ENCODE data around the gene ADAMTS1.

ADAMTS1 gene

GRCh38 chr21:26842974-26843932, 2.0 kb downstream of the ADAMTS1 start:
- Histone ChIP-seq H3K4me3 (ENCODE audit: insufficient read depth, low read length, poor library complexity, severe bottlenecking) (no peak overlapping the region), H4K20me1 (ENCODE audit: low read depth, low read length) (no peaks in the 10 kb centered on the region), H2AFZ (ENCODE audit: low read depth, low read length, severe bottlenecking) (no peak overlapping the region), H3K27ac (ENCODE audit: low read depth, low read length) (no peak overlapping the region), H3K9ac (ENCODE audit: low read length) (no peak overlapping the region), H3K9me3 (ENCODE audit: insufficient read depth, low read length) (no peaks in the 10 kb centered on the region), H3F3A (ENCODE audit: insufficient read depth) (no peaks in the 10 kb centered on the region), H3K4me2 (ENCODE audit: low read depth, low read length, poor library complexity, severe bottlenecking) (no peak overlapping the region), H3K79me2 (ENCODE audit: insufficient read depth, low read length) (no peaks in the 10 kb centered on the region), H3K36me3 (ENCODE audit: low read length) (no peaks in the 10 kb centered on the region), H3K9me2 (replicated peaks; ENCODE audit: insufficient read depth, low read length) (no peaks in the 10 kb centered on the region), H3K27me3 (ENCODE audit: low read length) (no peaks in the 10 kb centered on the region)
- TF ChIP-seq CTCF (IDR thresholded peaks at IDR 0.05; ENCODE audit: insufficient read depth, low read length, poor library complexity, severe bottlenecking) (no peak), EZH2phosphoT487 (conservative IDR thresholded peaks at IDR 0.05; ENCODE audit: low read length) (no peak)

GRCh38 chr21:26842300-26842699, 2.9 kb downstream of the ADAMTS1 start:
- Histone ChIP-seq H3F3A (ENCODE audit: insufficient read depth) (no peaks in the 10 kb centered on the region), H3K79me2 (ENCODE audit: insufficient read depth, low read length) (no peaks in the 10 kb centered on the region), H3K36me3 (ENCODE audit: low read length) (no peaks in the 10 kb centered on the region), H3K4me2 (ENCODE audit: low read depth, low read length, poor library complexity, severe bottlenecking) (no peak overlapping the region), H3K9me3 (ENCODE audit: insufficient read depth, low read length) (no peaks in the 10 kb centered on the region), H3K27me3 (ENCODE audit: low read length) (no peaks in the 10 kb centered on the region), H4K20me1 (ENCODE audit: low read depth, low read length) (no peaks in the 10 kb centered on the region), H2AFZ (ENCODE audit: low read depth, low read length, severe bottlenecking) (no peak overlapping the region), H3K4me3 (ENCODE audit: insufficient read depth, low read length, poor library complexity, severe bottlenecking) (no peak overlapping the region), H3K27ac (ENCODE audit: low read depth, low read length) (no peak overlapping the region), H3K9ac (ENCODE audit: low read length) (no peak overlapping the region), H3K9me2 (replicated peaks; ENCODE audit: insufficient read depth, low read length) (no peaks in the 10 kb centered on the region)
- TF ChIP-seq EZH2phosphoT487 (conservative IDR thresholded peaks at IDR 0.05; ENCODE audit: low read length) (no peak), CTCF (IDR thresholded peaks at IDR 0.05; ENCODE audit: insufficient read depth, low read length, poor library complexity, severe bottlenecking) (no peak)

GRCh38 chr21:26840912-26841311, 4.3 kb downstream of the ADAMTS1 start:
- H3K36me3 ChIP-seq (ENCODE audit: low read length), result no peaks in the 10 kb centered on the region
- no peak overlapping the region for H3K4me3 ChIP-seq (ENCODE audit: insufficient read depth, low read length, poor library complexity, severe bottlenecking)
- H3F3A ChIP-seq (ENCODE audit: insufficient read depth), result no peaks in the 10 kb centered on the region
- H3K79me2 ChIP-seq (ENCODE audit: insufficient read depth, low read length), result no peaks in the 10 kb centered on the region
- H3K27ac ChIP-seq (ENCODE audit: low read depth, low read length), result no peak overlapping the region
- H3K9me3 ChIP-seq (ENCODE audit: insufficient read depth, low read length), result no peaks in the 10 kb centered on the region
- TF ChIP-seq EZH2phosphoT487 (conservative IDR thresholded peaks at IDR 0.05; ENCODE audit: low read length) (no peak), CTCF (IDR thresholded peaks at IDR 0.05; ENCODE audit: insufficient read depth, low read length, poor library complexity, severe bottlenecking) (no peak)
- no peaks in the 10 kb centered on the region for H3K9me2 ChIP-seq (replicated peaks; ENCODE audit: insufficient read depth, low read length)
- H3K27me3 ChIP-seq (ENCODE audit: low read length), result no peaks in the 10 kb centered on the region
- H4K20me1 ChIP-seq (ENCODE audit: low read depth, low read length), result no peaks in the 10 kb centered on the region
- no peak overlapping the region for H2AFZ ChIP-seq (ENCODE audit: low read depth, low read length, severe bottlenecking)
- no peak overlapping the region for H3K4me2 ChIP-seq (ENCODE audit: low read depth, low read length, poor library complexity, severe bottlenecking)
- no peak overlapping the region for H3K9ac ChIP-seq (ENCODE audit: low read length)

All from SU-DHL-6 (cell line).